GM21723 (cell line): ENCODE results near the gene MSH5.

Source experiments
- ATAC-seq: cut with Tn5 transposase; IDR thresholded peaks from one replicate; pipeline ENCODE4 v1.9.1; 2021; ENCODE audit warnings: mild to moderate bottlenecking, moderate library complexity; ENCODE audit not compliant: unreplicated experiment

MSH5 gene

DNA sequence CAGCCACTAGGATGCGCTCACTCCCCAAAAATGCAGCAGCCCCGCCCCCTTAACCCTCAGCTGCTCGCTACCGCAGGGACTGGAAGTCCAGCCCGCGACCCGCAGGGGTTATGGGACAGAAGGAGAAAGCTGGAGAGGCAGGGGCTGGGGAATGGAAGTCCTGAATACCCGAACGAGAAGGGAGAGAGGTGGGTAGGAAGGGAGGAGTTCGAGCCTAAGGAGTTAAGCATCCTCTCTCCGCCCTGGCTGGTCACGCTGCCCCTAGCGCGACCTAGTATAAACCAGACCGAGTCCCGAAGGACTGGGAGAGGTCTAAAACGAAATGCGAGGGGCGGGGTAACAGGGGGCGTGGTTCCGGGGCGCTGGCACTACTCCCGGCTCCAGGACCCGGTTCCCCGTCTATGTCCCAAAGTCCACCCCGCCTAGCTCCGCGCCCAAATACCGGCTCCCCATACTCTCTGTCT is 10.3 kb upstream of the MSH5 start:
- peak; percentile 58 for ATAC-seq

DNA sequence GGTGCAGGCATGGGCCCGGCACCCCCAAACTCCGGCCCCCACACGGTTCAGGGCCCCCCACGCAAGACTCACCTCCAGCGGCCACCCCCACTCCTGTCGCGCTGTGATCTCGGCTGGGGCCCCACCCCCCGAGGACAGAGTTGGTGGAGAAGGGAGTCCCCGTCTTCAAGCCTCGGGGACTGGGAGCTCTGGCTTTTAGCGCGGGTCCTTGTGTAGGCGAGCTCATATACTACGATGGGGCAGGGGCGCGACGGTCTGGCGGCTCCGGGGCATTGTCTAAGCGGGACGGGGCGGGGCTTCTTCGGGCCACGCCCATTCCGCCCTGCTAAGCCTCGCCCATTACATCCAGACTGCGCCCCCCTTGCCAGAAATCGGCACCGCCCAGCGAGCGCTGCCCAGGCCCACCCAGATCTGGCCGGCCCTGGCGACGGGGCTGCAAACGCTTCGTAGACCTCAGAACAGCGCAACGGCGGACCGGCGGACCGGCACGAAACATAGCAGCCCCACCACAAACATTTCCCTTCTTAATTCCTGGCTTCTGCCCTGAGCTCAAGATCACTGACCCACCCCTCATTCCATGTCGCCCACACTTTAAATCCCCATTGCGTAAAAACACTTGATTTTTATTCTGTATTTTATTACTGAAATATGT is 9.7 kb upstream of the MSH5 start:
- peak; percentile 44 for ATAC-seq

DNA sequence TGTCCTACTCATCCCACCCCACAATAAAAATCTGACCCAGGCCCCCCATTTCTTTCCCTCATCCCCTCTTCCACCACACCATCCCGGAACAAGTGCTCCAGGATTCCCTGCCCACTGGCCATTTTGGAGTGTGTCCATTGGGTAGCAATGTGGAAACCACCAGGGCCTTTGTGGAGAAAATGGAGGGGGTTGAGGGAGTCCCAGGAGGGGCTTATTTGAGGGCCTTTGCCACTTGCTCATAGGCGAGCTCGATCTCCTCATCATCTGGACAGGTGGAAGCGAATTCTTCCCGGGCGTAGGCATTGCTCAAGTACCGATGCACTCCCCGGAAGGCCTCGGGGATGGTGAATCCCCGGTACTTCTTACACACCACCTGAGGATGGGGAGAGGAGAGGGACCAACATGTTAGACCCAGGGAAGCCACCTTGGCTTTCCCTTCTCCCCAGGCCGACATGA is 9.1 kb upstream of the MSH5 start:
- ATAC-seq, result no peak

DNA sequence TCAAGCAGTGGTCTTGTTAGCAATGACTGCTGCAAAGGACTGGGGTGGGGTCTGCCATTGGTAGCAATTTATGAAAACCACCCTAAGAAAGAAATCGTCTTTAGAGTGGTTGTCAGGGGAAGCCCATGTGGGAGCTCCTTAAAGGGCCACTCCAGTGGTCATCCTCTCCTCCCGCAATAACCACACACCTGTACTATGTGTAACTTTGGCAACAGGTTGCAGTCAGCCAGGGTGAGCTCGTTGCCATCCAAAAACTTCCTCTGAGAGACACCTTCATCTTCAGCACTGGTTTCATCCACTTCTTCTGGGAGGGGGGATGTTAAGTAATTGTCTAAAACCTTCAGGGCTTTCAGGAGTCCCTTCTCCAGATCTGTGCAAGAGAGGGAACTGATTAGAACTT is 7.8 kb upstream of the MSH5 start:
- ATAC-seq, result no peak

- no peak for ATAC-seq
Measured at GRCh38 chr6:31733734-31734133, 6.1 kb upstream of the MSH5 start.

GRCh38 chr6:31734247-31734820 is 5.5 kb upstream of the MSH5 start:
- ATAC-seq, result no peak

- peak; percentile 28 for ATAC-seq
Measured at GRCh38 chr6:31734821-31735406, 4.9 kb upstream of the MSH5 start.

- ATAC-seq, result no peak
Measured at GRCh38 chr6:31736021-31736767, 3.6 kb upstream of the MSH5 start, which contains the start of gene CLIC1. TSS of gene CLIC1 (minus strand) at chr6:31736530. CDS start at chr6:31736300, 230 bp downstream.

DNA sequence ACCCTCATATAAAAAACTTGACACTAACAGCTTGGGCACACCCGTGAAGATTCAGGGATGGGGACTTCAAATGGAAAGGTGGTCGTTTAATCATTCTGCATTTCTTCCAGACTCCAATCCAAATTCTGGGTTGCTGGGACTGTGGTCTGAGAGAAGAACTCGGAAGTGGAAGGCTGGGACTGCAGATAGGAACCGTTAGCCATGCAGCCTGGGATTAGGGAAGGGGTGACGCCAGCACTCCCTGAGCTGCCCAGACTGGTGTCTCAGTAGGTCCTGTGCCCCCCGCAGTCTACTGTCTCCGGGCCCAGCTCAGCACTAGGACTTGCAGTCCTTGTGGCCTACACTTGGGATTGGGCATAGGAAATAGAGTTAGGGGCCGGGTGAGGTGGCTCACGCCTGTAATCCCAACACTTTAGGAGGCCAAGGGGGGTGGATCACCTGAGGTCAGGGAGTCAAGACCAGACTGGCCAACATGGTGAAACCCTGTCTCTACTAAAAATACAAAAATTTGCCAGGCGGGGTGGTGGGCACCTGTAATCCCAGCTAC is 3.0 kb upstream of the MSH5 start:
- no peak for ATAC-seq

DNA sequence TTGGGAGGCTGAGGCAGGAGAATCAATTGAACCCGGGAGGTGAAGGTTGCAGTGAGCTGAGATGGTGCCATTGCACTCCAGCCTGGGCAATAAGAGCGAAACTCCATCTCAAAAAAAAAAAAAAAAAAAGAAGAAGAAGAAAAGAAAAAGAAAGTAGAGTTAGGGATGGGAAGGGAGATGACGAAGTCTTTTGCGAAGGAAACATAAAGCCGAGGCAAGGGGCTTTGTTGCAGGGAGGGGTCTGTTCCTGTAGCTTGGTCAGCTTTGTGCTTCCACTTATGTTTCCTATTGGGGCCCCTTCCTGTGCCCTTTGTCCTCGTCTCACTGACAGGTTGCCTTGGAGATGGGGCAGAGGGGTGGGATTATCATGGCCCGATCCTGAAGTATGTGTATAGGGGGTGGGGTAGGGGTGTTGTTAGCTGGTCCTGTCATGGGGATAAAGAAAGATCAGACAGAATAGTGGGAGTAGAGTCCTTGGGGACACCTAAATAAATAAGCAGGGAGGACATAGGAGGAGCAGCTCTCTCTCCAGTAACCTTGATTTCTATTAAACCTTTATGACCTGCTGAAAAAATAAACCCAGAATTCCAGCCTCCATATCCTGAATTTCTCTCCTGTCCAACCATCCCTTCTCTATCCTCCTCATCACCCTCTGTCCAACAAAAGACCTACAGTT is 2.4 kb upstream of the MSH5 start:
- ATAC-seq, result no peak

GRCh38 chr6:31737991-31738979 is 1.5 kb upstream of the MSH5 start:
- peak; percentile 24 for ATAC-seq

DNA sequence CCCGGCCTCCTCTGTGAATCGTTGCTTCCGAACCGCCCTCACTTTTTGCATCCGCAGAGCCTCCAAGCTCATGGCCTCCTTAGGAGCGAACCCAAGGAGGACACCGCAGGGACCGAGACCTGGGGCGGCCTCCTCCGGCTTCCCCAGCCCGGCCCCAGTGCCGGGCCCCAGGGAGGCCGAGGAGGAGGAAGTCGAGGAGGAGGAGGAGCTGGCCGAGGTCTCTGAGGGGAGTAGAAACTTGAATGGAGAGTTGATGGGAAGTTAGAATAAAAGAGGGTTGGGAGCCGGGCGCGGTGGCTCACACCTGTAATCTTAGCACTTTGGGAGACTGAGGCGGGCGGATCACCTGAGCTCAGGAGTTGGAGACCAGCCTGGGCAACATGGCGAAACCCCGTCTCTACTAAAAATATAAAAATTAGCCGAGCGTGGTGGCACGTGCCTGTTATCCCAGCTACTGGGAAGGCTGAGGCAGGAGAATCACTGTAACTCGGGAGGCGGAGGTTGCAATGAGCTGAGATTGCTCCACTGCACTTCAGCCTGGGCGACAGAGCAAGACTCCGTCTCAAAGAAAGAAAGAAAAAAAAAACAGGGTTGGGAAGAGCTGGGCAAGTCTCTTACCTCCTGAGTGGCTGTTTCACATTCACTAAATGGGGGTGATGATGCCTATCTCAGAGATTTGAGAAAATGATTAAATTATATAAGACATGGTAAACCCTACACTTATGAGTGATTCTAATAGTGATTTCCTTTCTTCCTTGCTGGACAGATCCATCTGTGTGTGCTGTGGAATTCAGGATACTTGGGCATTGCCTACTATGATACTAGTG is 805 bp downstream of the MSH5 start:
- peak; percentile 8 for ATAC-seq

- no peak for ATAC-seq
Measured at GRCh38 chr6:31741815-31742214, 2.0 kb downstream of the MSH5 start.

- ATAC-seq, result no peak
Measured at GRCh38 chr6:31742894-31743293, 3.1 kb downstream of the MSH5 start.

- ATAC-seq, result no peak
Measured at GRCh38 chr6:31744422-31744821, 4.6 kb downstream of the MSH5 start.

DNA sequence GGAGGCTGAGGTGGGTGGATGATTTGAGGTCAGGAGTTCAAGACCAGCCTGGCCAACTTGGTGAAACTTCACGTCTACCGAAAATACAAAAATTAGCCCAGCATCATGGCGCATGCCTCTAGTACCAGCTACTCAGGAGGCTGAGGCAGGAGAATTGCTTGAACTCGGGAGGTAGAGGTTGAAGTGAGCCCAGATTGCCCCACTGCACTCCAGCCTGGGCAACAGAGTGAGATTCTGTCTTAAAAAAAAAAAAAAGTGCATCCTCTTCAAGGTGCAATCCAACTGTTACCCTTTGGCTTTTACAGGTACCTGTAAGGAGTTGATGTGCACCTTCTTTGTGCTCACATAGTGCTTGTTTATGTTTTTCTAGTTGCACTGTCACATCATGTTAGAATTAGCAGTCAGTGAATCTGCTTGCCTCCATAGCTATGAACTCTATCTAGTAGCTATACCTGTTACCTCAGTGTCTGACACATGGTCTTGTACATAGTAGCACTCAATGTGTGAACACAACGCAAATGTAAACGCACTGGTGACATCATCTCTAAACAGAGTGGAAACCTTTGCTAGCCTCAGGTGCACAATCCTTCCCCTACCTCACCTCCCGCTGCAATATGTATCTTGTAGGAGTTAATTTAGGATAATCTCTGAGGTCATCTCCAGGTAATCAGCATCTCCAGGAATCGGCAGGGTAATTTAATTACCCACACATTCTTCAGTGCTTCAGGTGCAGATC is 9.7 kb downstream of the MSH5 start:
- ATAC-seq, result no peak

DNA sequence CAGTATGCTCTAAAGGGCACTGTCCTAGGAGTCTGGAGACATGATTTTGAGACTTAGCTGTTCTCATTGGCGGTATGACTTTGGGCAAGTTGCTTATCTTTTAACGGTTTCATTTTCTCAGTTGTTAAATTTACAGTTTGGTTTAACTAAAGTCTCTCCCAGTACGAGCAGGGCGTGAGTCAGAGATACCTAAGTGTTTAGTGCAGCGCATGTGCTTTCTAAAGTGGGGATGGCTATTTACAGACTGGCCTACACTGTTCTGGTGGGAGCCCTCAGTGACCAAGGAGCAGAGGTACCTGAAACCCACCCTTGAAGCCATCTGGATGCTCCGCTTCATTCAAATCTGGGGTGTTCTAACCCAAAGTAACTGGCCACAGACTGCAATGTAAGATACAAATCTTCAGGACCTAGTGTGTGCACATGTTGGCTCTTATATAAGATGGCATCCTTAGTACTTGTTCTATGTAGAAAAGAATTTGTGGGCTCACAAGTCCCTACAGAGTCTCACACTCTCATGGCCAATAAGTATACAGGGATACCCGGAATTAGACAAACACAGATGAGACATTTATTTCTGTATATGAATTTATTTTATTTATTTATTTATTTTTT is 10.7 kb downstream of the MSH5 start:
- no peak for ATAC-seq
